ENCODE results near the gene SLC25A39.

DNA sequence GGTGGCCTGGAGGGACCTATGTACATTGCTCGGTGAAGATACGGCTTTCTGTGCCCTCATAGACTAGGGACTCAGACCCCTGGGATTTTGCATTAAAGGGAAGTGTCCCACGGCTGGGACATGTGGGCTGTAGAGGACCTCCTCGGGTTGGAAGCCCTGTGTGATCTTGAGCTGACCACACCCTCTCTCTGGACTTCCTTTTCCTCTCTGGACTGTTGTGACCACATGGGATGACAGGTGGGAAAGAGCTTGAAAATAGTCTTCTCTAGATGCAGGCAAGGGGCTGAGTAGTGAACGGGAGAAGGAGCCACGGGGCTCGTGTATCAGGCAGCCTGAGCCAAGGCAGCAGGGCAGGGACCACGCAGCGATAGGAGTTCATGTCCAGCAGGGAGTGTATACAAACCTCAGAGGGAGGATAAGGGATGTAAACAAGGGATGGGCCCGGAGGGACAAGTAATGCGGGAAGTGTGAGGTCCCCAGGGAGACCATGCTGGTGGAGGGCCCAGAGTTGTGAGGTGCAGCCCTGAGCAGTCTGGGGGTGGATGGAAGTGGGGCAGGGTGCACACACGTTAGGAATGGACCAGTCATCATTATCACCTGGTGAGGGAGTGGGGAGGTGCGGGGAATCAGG lies 52.2 kb downstream of the SLC25A39 start:
- no peak for TF ChIP-seq EZH2phosphoT487 (IDR thresholded peaks at IDR 0.05; ENCODE audit: low read depth, severe bottlenecking, unreplicated experiment)
- TF ChIP-seq, protein P1, sequence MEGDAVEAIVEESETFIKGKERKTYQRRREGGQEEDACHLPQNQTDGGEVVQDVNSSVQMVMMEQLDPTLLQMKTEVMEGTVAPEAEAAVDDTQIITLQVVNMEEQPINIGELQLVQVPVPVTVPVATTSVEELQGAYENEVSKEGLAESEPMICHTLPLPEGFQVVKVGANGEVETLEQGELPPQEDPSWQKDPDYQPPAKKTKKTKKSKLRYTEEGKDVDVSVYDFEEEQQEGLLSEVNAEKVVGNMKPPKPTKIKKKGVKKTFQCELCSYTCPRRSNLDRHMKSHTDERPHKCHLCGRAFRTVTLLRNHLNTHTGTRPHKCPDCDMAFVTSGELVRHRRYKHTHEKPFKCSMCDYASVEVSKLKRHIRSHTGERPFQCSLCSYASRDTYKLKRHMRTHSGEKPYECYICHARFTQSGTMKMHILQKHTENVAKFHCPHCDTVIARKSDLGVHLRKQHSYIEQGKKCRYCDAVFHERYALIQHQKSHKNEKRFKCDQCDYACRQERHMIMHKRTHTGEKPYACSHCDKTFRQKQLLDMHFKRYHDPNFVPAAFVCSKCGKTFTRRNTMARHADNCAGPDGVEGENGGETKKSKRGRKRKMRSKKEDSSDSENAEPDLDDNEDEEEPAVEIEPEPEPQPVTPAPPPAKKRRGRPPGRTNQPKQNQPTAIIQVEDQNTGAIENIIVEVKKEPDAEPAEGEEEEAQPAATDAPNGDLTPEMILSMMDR (IDR thresholded peaks at IDR 0.05; ENCODE audit: poor library complexity) = no peak
